CD4-positive, alpha-beta memory T cell (primary cell): Measurements from ENCODE around the gene RPA1. TPM values are rescaled to one million over a fixed set of nuclear protein-coding genes. Genes with fewer than 3 reads are reported as not detected.

Experiments used
- CTCF ChIA-PET: fragments of 350-600 bp; sonication (Branson Sonifier 250); formaldehyde crosslinking; loops from one replicate; lab custom pipeline; 2021; ENCODE audit warnings: inconsistent platforms; ENCODE audit not compliant: partially characterized antibody; lab: Charles Lee
- POLR2A ChIA-PET: fragments of 350-600 bp; sonication (Branson Sonifier 250); formaldehyde crosslinking; loops from one replicate; lab custom pipeline; 2021; ENCODE audit not compliant: partially characterized antibody; lab: Charles Lee
- DNase-seq, 5 donors: peaks; one replicate each; pipeline versions ENCODE4 v3.0.0 to v3.0.0-alpha.2; 2020 to 2022; ENCODE audit warnings: mixed read lengths in 1 of 5
- H3K27ac ChIP-seq: one replicate; pipeline ENCODE4 v1.7.0; 2013; ENCODE audit warnings: low read depth, low read length
- H3K27me3 ChIP-seq: 2 replicates; pipeline ENCODE4 v1.7.0; 2013; ENCODE audit warnings: mild to moderate bottlenecking, low read length, moderate library complexity; ENCODE audit not compliant: insufficient read depth
- H3K36me3 ChIP-seq: 2 replicates; pipeline ENCODE4 v1.7.0; 2013; ENCODE audit warnings: mild to moderate bottlenecking, low read length, moderate library complexity; ENCODE audit not compliant: insufficient read depth
- H3K4me1 ChIP-seq: 2 replicates; pipeline ENCODE4 v1.7.0; 2013; ENCODE audit warnings: mild to moderate bottlenecking, low read length, moderate library complexity; ENCODE audit not compliant: insufficient read depth
- H3K4me3 ChIP-seq, 2 donors: one replicate each; pipeline ENCODE4 v1.7.0; 2013; ENCODE audit warnings: low read length in 2 of 2, mild to moderate bottlenecking in 1 of 2
- H3K9me3 ChIP-seq, 2 donors: one replicate each; pipeline ENCODE4 v1.7.0; 2013; ENCODE audit warnings: low read length in 2 of 2, control low read depth in 1 of 2; ENCODE audit not compliant: control insufficient read depth in 1 of 2
- H3K27ac Mint-ChIP-seq, 7 donors: one replicate each; pipeline ENCODE4 v1.8.0; 2020 to 2021; ENCODE audit warnings: mixed read lengths in 7 of 7, mild to moderate bottlenecking in 6 of 7, inconsistent platforms in 3 of 7, moderate library complexity in 3 of 7
- H3K27me3 Mint-ChIP-seq, 2 donors: one replicate each; pipeline ENCODE4 v1.8.0; 2020 to 2021; ENCODE audit warnings: mixed read lengths in 2 of 2
- H3K36me3 Mint-ChIP-seq, 2 donors: one replicate each; pipeline ENCODE4 v1.8.0; 2020 to 2021; ENCODE audit warnings: mixed read lengths in 2 of 2, inconsistent platforms in 1 of 2, mild to moderate bottlenecking in 1 of 2
- H3K4me1 Mint-ChIP-seq, 4 donors: one replicate each; pipeline ENCODE4 v1.8.0; 2020 to 2021; ENCODE audit warnings: mixed read lengths in 4 of 4, mild to moderate bottlenecking in 1 of 4
- H3K4me3 Mint-ChIP-seq, 8 donors: one replicate each; pipeline ENCODE4 v1.8.0; 2020 to 2021; ENCODE audit warnings: mixed read lengths in 8 of 8, mild to moderate bottlenecking in 7 of 8, moderate library complexity in 6 of 8, inconsistent platforms in 3 of 8
- H3K9me3 Mint-ChIP-seq, 8 donors: one replicate each; pipeline ENCODE4 v1.8.0; 2020 to 2021; ENCODE audit warnings: mixed read lengths in 8 of 8, mild to moderate bottlenecking in 5 of 8, inconsistent platforms in 3 of 8, moderate library complexity in 1 of 8
- intact Hi-C: fragments of 100-400 bp; cut with micrococcal nuclease; formaldehyde crosslinking; loops from one replicate; pipeline ENCODE4 v1.15.1; 2023
- polyA plus RNA-seq, 2 donors: library from polyadenylated mRNA; unstranded; fragments of 300-500 nt; fragmentation: Illumina TruSeq; gene quantifications; one replicate each; pipeline ENCODE4 v1.2.3, GENCODE V29; 2021
- total RNA-seq, 2 experiments: library from RNA; stranded (reverse); gene quantifications; one replicate each; pipeline ENCODE4 v1.2.3, GENCODE V29; 2021

RPA1 gene
- total RNA-seq = 100 to 1,000 TPM; 103 to 119 TPM
- 100 to 1,000 TPM in 1 of 2 donors, 10 to 100 TPM in 1; 95.4 to 112 TPM for polyA plus RNA-seq

GRCh38 chr17:1829592-1830257 is at the start of gene RPA1, which contains the start of gene SMYD4:
Gene RPA1, plus strand, starts transcription at chr17:1830005. Its CDS starts 89 bp downstream, at chr17:1830094.
Gene SMYD4, minus strand, starts transcription at chr17:1829902. Its CDS starts 1,908 bp downstream, at chr17:1827994.
- H3K9me3 Mint-ChIP-seq = no peaks in the 10 kb centered on the region
- no peaks in the 10 kb centered on the region for H3K36me3 ChIP-seq
- peaks cover 18 to 35% of the 10 kb centered on the region in 2 donors for H3K36me3 Mint-ChIP-seq
- peak within 1 kb of the TSS; percentile 89 to 99 (median 97) for H3K27ac Mint-ChIP-seq
- H3K4me1 Mint-ChIP-seq = peaks cover 33 to 70% (median 52%) of the 10 kb centered on the region in 4 donors
- peak within 1 kb of the TSS; percentile 67 for H3K27ac ChIP-seq
- no peaks in the 10 kb centered on the region for H3K9me3 ChIP-seq
- H3K27me3 ChIP-seq = no peaks in the 10 kb centered on the region
- peak within 1 kb of the TSS; percentile 92 to 99 (median 97) for H3K4me3 Mint-ChIP-seq
- H3K4me3 ChIP-seq = peak within 1 kb of the TSS; percentile 58 to 73
- DNase-seq = peak; percentile 87 to 91 (median 88)
- peaks cover 59% of the 10 kb centered on the region for H3K4me1 ChIP-seq
- ChIA-PET POLR2A (interaction anchor here (0.6 to 2.6 kb wide), 20 partner anchors 9 to 572 kb away, joined by 3 to 29 read pairs (median 4); partner anchors contain the start of genes PRPF8, RILP, RTN4RL1 and WDR81), CTCF (interaction anchor here (1.1 to 2.1 kb wide), 3 partner anchors 36 to 110 kb away, joined by 3 to 6 read pairs (median 4); no protein-coding TSS in a partner anchor)
- intact Hi-C loops = loop anchor here (1.0 to 5.0 kb wide), 4 partner anchors 43 to 213 kb away; partner anchors contain the start of genes OVCA2 and PRPF8
- H3K27me3 Mint-ChIP-seq = no peaks in the 10 kb centered on the region

- no peak for DNase-seq
- peak overlapping the region in 1 of 7 donors; percentile 12 for H3K27ac Mint-ChIP-seq
- H3K27me3 ChIP-seq = no peaks in the 10 kb centered on the region
- no peaks in the 10 kb centered on the region for H3K27me3 Mint-ChIP-seq
- peaks cover 0 to 10% (median 1%) of the 10 kb centered on the region in 4 donors for H3K4me1 Mint-ChIP-seq
- intact Hi-C loops = no loop called here
- no peaks in the 10 kb centered on the region for H3K4me1 ChIP-seq
- no peak overlapping the region for H3K27ac ChIP-seq
- ChIA-PET CTCF (interaction anchor here (2.0 to 7.5 kb wide), 5 partner anchors 18 to 113 kb away, joined by 7 to 161 read pairs (median 13); partner anchors contain the start of genes SERPINF1 and WDR81), POLR2A (interaction anchor here (0.8 to 3.1 kb wide), 4 partner anchors 10 to 65 kb away, joined by 3 to 19 read pairs (median 4); no protein-coding TSS in a partner anchor)
- no peak overlapping the region for H3K4me3 ChIP-seq
- H3K36me3 Mint-ChIP-seq = peaks cover 50 to 58% of the 10 kb centered on the region in 2 donors
- H3K36me3 ChIP-seq = peaks cover 34% of the 10 kb centered on the region
- no peak overlapping the region for H3K4me3 Mint-ChIP-seq
- H3K9me3 Mint-ChIP-seq = no peaks in the 10 kb centered on the region
- H3K9me3 ChIP-seq = no peaks in the 10 kb centered on the region
Measured at GRCh38 chr17:1782171-1782567, 47.6 kb upstream of the RPA1 start.

DNA sequence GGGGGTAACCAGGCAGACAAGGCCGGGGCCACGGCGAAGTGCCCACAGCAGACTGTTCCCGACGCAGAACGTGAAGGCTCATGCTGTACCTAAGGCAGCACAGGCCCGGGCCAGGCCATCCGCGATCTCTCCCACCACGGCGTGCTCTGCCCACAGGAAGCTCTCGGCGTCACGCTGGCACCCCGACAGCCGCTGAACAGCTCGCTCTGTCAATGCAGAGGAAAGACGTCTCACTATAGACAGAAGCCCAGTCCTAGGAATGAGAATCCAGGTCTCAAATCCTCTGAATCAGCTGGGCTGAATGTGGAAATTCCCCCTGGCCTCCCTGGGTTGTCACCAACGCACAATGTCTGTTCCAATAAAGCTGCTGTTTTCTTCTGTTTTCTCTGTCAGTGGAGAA is 46.5 kb upstream of the RPA1 start:
- no peaks in the 10 kb centered on the region for H3K9me3 Mint-ChIP-seq
- H3K27me3 Mint-ChIP-seq = no peaks in the 10 kb centered on the region
- Histone ChIP-seq H3K27ac (no peak overlapping the region), H3K4me1 (no peaks in the 10 kb centered on the region), H3K27me3 (no peaks in the 10 kb centered on the region), H3K36me3 (peaks cover 39% of the 10 kb centered on the region), H3K9me3 (no peaks in the 10 kb centered on the region), H3K4me3 (no peak overlapping the region)
- ChIA-PET POLR2A (interaction anchor here (1.3 to 3.1 kb wide), 4 partner anchors 11 to 66 kb away, joined by 3 to 19 read pairs (median 10); no protein-coding TSS in a partner anchor), CTCF (interaction anchor here (0.8 to 7.5 kb wide), 22 partner anchors 8 to 209 kb away, joined by 3 to 161 read pairs (median 6); partner anchors contain the start of genes RILP, SERPINF1 and WDR81)
- intact Hi-C loops = no loop called here
- peaks cover 0 to 10% (median 1%) of the 10 kb centered on the region in 4 donors for H3K4me1 Mint-ChIP-seq
- H3K27ac Mint-ChIP-seq = peak overlapping the region in 4 of 7 donors; percentile 29 to 75 (median 70)
- no peak overlapping the region for H3K4me3 Mint-ChIP-seq
- peaks cover 49 to 56% of the 10 kb centered on the region in 2 donors for H3K36me3 Mint-ChIP-seq
- DNase-seq = no peak

GRCh38 chr17:1783834-1784611 is 45.8 kb upstream of the RPA1 start:
- H3K27me3 ChIP-seq = no peaks in the 10 kb centered on the region
- H3K4me1 ChIP-seq = no peaks in the 10 kb centered on the region
- H3K9me3 ChIP-seq = no peaks in the 10 kb centered on the region
- ChIA-PET POLR2A (interaction anchor here (1.3 to 3.1 kb wide), 4 partner anchors 12 to 67 kb away, joined by 3 to 19 read pairs (median 10); no protein-coding TSS in a partner anchor), CTCF (interaction anchor here (0.8 to 7.5 kb wide), 23 partner anchors 9 to 210 kb away, joined by 3 to 161 read pairs (median 5); partner anchors contain the start of genes RILP, SERPINF1 and WDR81)
- H3K36me3 ChIP-seq = peaks cover 35% of the 10 kb centered on the region
- intact Hi-C loops = loop anchor here (1.0 kb wide), 1 partner anchor 64 kb away; no protein-coding TSS in a partner anchor
- H3K36me3 Mint-ChIP-seq = peaks cover 49 to 53% of the 10 kb centered on the region in 2 donors
- peak overlapping the region in 4 of 7 donors; percentile 10 to 74 (median 48) for H3K27ac Mint-ChIP-seq
- H3K4me3 Mint-ChIP-seq = no peak overlapping the region
- H3K27me3 Mint-ChIP-seq = no peaks in the 10 kb centered on the region
- H3K9me3 Mint-ChIP-seq = no peaks in the 10 kb centered on the region
- H3K4me3 ChIP-seq = no peak overlapping the region
- peaks cover 0 to 10% (median 1%) of the 10 kb centered on the region in 4 donors for H3K4me1 Mint-ChIP-seq
- no peak overlapping the region for H3K27ac ChIP-seq
- peak in 4 of 5 donors; percentile 18 to 37 (median 31) for DNase-seq

GRCh38 chr17:1785930-1786329 is 43.9 kb upstream of the RPA1 start:
- H3K27ac ChIP-seq = no peak overlapping the region
- H3K4me3 Mint-ChIP-seq = no peak overlapping the region
- H3K9me3 ChIP-seq = no peaks in the 10 kb centered on the region
- no peaks in the 10 kb centered on the region for H3K4me1 ChIP-seq
- no peak overlapping the region for H3K4me3 ChIP-seq
- ChIA-PET CTCF (interaction anchor here (7.5 kb wide), 1 partner anchor 67 kb away, joined by 161 read pairs; no protein-coding TSS in a partner anchor), POLR2A (no interaction called here)
- peaks cover 45 to 51% of the 10 kb centered on the region in 2 donors for H3K36me3 Mint-ChIP-seq
- peaks cover 0 to 10% (median 1%) of the 10 kb centered on the region in 4 donors for H3K4me1 Mint-ChIP-seq
- no peaks in the 10 kb centered on the region for H3K27me3 ChIP-seq
- H3K27me3 Mint-ChIP-seq = no peaks in the 10 kb centered on the region
- no peak for DNase-seq
- peaks cover 30% of the 10 kb centered on the region for H3K36me3 ChIP-seq
- no peaks in the 10 kb centered on the region for H3K9me3 Mint-ChIP-seq
- peak overlapping the region in 3 of 7 donors; percentile 23 to 78 (median 50) for H3K27ac Mint-ChIP-seq
- intact Hi-C loops = no loop called here

DNA sequence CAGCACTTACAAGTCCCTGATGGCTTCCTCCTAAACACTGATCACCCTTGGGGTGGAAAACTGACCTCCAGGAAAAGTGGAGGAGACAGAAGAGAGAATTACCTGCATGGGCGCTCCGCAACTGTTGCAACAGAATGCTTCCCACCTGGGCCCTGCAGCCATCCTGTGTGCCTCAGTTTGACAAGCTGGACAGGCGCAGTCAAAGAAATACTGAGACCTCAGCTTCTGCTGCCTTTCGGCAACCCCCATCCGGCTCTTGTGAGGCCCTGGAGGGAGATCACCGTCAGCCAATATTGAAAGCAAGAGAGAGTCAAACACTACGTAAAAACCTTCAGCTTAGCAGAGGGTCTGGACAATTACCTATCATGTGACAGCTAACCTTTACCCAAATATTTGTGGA is 43.1 kb upstream of the RPA1 start:
- peaks cover 49% of the 10 kb centered on the region in 2 donors for H3K36me3 Mint-ChIP-seq
- H3K27ac ChIP-seq = no peak overlapping the region
- peaks cover 0 to 10% (median 2%) of the 10 kb centered on the region in 4 donors for H3K4me1 Mint-ChIP-seq
- no peak overlapping the region for H3K4me3 ChIP-seq
- POLR2A ChIA-PET = no interaction called here
- no peak overlapping the region for H3K4me3 Mint-ChIP-seq
- no peaks in the 10 kb centered on the region for H3K27me3 ChIP-seq
- intact Hi-C loops = no loop called here
- H3K4me1 ChIP-seq = no peaks in the 10 kb centered on the region
- H3K27me3 Mint-ChIP-seq = no peaks in the 10 kb centered on the region
- no peaks in the 10 kb centered on the region for H3K9me3 ChIP-seq
- CTCF ChIA-PET = interaction anchor here (1.2 to 7.5 kb wide), 2 partner anchors 10 to 68 kb away, joined by 5 to 161 read pairs; no protein-coding TSS in a partner anchor
- DNase-seq = no peak
- H3K27ac Mint-ChIP-seq = peak overlapping the region in 1 of 7 donors; percentile 57
- H3K9me3 Mint-ChIP-seq = no peaks in the 10 kb centered on the region
- H3K36me3 ChIP-seq = peaks cover 26% of the 10 kb centered on the region
